GM10248 (cell line): ENCODE measurements around the gene CTF1.
A peak's percentile ranks its signal among the peaks of the same experiment; 100 is the strongest.

Experiments
- CTCF ChIA-PET: fragments of 300-600 bp; sonication (Branson Sonifier 250); formaldehyde crosslinking; extraction: SDS; loops from one replicate; lab custom pipeline; 2021; ENCODE audit warnings: antibody characterized with exemption; lab: Yijun Ruan, JAX
- POLR2A ChIA-PET: fragments of 350-650 bp; sonication (Branson Sonifier 250); formaldehyde crosslinking; extraction: SDS; loops from one replicate; lab custom pipeline; 2020; ENCODE audit warnings: antibody characterized with exemption; lab: Yijun Ruan, JAX
- DNase-seq: peaks from one replicate; pipeline ENCODE4 v3.0.0; 2012; ENCODE audit errors: extremely low spot score
- TF ChIP-seq, protein P1 (sequence below): IDR thresholded peaks from 2 replicates; pipeline ENCODE4 v1.5.1; 2012; ENCODE audit warnings: mild to moderate bottlenecking, low read depth; ENCODE audit errors: extremely low read depth, missing control alignments, control extremely low read depth

Gene CTF1

GRCh38 chr16:30901201-30902028 lies 5.0 kb downstream of the CTF1 start:
- TF ChIP-seq, protein P1, sequence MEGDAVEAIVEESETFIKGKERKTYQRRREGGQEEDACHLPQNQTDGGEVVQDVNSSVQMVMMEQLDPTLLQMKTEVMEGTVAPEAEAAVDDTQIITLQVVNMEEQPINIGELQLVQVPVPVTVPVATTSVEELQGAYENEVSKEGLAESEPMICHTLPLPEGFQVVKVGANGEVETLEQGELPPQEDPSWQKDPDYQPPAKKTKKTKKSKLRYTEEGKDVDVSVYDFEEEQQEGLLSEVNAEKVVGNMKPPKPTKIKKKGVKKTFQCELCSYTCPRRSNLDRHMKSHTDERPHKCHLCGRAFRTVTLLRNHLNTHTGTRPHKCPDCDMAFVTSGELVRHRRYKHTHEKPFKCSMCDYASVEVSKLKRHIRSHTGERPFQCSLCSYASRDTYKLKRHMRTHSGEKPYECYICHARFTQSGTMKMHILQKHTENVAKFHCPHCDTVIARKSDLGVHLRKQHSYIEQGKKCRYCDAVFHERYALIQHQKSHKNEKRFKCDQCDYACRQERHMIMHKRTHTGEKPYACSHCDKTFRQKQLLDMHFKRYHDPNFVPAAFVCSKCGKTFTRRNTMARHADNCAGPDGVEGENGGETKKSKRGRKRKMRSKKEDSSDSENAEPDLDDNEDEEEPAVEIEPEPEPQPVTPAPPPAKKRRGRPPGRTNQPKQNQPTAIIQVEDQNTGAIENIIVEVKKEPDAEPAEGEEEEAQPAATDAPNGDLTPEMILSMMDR = no peak
- CTCF ChIA-PET = interaction anchor here (1.0 to 5.9 kb wide), 29 partner anchors 9 to 241 kb away, joined by 3 to 73 read pairs (median 5); partner anchors contain the start of gene PHKG2
- POLR2A ChIA-PET = interaction anchor here (0.5 to 0.6 kb wide), 2 partner anchors 87 to 131 kb away, joined by 4 to 5 read pairs; no protein-coding TSS in a partner anchor
- no peak for DNase-seq

- CTCF ChIA-PET = interaction anchor here (0.9 to 5.9 kb wide), 34 partner anchors 8 to 240 kb away, joined by 3 to 73 read pairs (median 5); partner anchors contain the start of gene PHKG2
Measured at GRCh38 chr16:30902029-30902972, 5.9 kb downstream of the CTF1 start.

GRCh38 chr16:30903002-30903401 lies 6.6 kb downstream of the CTF1 start:
- TF ChIP-seq, protein P1 = no peak
- DNase-seq = no peak
- POLR2A ChIA-PET = no interaction called here
- CTCF ChIA-PET = interaction anchor here (0.9 to 5.9 kb wide), 24 partner anchors 7 to 240 kb away, joined by 3 to 73 read pairs (median 8); no protein-coding TSS in a partner anchor

More at GRCh38 chr16:30902029-30902972, 5.9 kb downstream of the CTF1 start:
- POLR2A ChIA-PET = interaction anchor here (0.5 to 0.6 kb wide), 2 partner anchors 88 to 130 kb away, joined by 4 to 5 read pairs; no protein-coding TSS in a partner anchor
- peak; percentile 85 for DNase-seq
- TF ChIP-seq, protein P1 = peak; percentile 85

GRCh38 chr16:30903596-30903995 lies 7.2 kb downstream of the CTF1 start:
- ChIA-PET POLR2A (no interaction called here), CTCF (interaction anchor here (2.3 to 5.9 kb wide), 6 partner anchors 11 to 239 kb away, joined by 7 to 73 read pairs (median 18); no protein-coding TSS in a partner anchor)
- DNase-seq = no peak
- TF ChIP-seq, protein P1 = no peak

GRCh38 chr16:30904114-30904780 lies 7.8 kb downstream of the CTF1 start:
- POLR2A ChIA-PET = no interaction called here
- DNase-seq = peak; percentile 35
- CTCF ChIA-PET = interaction anchor here (0.8 to 2.8 kb wide), 5 partner anchors 30 to 90 kb away, joined by 3 to 17 read pairs (median 3); no protein-coding TSS in a partner anchor

More at GRCh38 chr16:30904114-30904780, 7.8 kb downstream of the CTF1 start:
- TF ChIP-seq, protein P1 = no peak
